NCI-H1417 treated with DMSO at 0.1 percent for 48 hours (cell line): Measurements from ENCODE around the gene NDC80.
"Not testable (repeated sequence)": the region's sequence is repeated elsewhere in the genome, so short reads cannot be mapped to it uniquely, and the experiment has no call there.

Source experiments
- DNase-seq: peaks from one replicate; lab custom pipeline; 2025; lab: John Stamatoyannopoulos, UW

The NDC80 gene

DNA sequence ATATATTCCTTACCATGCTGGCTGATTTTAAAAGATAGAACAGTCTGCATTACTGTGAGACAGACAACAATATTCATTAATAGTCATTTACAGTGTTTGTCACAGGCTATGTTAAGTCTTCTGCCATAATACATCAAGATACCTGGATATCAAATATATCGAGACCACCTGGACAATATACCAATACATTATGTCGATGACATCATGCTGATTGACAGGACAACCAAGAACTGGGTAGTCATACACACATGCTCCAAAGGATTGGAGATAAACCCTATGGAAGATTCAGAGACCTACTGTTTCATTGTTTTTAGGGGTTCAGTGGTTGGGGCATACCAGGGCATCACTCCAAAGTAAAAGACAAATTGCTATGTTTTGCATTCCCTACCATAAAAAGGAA, 57.6 kb downstream of the NDC80 start:
- DNase-seq, result no peak

- DNase-seq, result no peak
Observed at GRCh38 chr18:2635586-2635985, 64.2 kb downstream of the NDC80 start.

- no peak for DNase-seq
Observed at GRCh38 chr18:2636126-2636631, 64.8 kb downstream of the NDC80 start.

GRCh38 chr18:2641638-2642037, 70.3 kb downstream of the NDC80 start:
- no peak for DNase-seq

- no peak for DNase-seq
Observed at GRCh38 chr18:2642771-2643170, 71.4 kb downstream of the NDC80 start.

GRCh38 chr18:2644535-2644934, 73.2 kb downstream of the NDC80 start:
- no peak for DNase-seq

DNA sequence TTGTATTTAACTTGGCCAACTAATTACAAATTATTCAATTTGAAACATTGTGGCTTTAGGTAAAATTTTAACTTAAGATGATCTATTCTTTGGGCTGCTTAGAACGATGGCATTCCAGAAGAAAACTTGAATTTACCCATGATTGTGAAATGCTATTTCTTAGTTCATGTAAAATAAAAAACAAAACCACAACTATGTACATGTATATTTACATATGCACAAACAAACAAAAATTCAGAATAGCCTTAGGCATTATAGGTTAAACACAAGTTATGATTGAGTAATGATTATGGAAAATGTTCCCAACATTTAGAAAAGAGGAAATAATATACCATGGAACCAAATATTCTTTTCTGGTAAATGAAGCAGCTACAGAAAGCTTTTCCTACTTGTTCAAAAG, 80.6 kb downstream of the NDC80 start:
- no peak for DNase-seq

GRCh38 chr18:2653467-2653866, 82.1 kb downstream of the NDC80 start:
- DNase-seq, result no peak

GRCh38 chr18:2654169-2654927, 83.0 kb downstream of the NDC80 start:
- DNase-seq, result no peak

GRCh38 chr18:2654928-2655177, 83.5 kb downstream of the NDC80 start:
- DNase-seq, result peak; percentile 30

DNA sequence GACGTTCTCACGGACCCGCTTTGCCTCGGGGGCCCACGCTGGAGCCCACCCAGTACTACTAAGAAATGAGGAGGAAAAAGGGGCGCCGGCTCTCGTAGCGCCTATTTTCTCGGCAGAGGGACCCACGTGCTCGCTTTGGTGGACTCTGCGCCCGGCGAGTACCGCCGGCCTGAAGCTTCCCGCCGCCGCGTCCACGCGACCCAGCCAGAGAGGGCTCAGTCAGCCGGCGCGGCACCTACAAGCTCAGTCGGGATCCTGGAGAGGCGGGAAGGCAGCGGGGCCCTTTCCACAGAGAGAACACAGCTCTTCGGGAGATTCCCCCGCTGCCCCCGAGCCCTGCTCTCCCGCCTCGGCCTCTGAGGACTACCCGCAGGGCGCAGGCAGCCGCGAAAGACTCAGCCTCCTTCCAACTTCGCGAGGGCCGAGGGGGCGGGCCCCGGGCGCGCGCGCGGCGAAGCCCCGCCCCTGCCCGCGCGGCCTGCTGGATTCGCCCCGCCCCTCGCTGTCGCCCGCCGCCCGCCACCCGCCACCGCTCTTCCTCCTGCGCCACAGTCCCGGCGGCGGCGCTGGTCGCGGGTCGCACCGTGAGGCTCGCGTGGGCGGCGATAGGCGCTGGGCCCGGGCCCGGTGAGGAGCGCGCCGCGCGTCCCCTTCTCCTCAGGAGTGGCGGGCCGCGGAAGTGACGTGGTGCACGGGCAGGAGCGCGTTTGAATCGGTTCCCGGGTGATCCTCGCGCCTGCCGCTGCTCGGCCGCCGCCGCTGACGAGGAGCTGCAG, 84.0 kb downstream of the NDC80 start, which contains the start of gene SMCHD1:
TSS of gene SMCHD1 (plus strand) at position 549 of the 776 bp plus-strand sequence. CDS start 350 bp downstream, outside the sequence.
- peak; percentile 74 for DNase-seq

- no peak for DNase-seq
Observed at GRCh38 chr18:2655954-2656236, 84.5 kb downstream of the NDC80 start.

DNA sequence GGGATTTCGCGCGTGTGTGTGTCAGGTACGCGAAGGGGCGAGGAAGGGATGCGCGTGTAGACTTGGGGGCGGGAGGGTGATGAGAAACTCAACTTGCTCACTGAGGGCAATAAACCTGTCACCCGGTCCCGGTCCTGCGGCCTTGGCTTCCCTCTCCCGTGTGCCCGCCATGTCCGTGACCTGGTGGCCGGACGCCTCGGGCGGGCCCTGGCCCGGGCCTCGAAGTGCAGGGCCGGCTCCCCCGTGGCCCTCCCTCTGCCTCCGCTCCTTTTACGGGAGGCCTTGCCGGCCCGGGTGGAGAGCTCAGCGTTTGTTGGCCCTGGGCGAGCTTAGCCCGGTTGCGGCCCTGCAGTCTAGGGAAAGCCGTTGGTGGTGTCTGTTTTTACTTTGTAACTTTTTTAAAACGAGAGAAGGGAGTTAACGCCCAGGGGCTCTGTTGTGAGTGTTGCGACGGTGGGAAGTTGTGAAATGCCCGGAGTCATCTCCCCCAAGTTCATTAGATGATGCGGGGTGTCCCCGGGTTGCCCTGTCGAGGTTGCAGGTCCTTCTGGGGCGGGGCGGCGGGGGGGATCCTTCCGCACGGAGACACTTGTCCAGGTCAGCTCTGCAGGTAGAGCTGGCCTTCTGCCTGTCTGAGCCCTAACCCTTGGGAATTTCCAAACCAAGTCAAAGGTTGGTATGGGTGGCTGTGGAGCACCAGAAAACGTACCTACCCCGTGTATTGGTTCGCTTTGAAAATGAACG, 85.1 kb downstream of the NDC80 start:
- no peak for DNase-seq

DNA sequence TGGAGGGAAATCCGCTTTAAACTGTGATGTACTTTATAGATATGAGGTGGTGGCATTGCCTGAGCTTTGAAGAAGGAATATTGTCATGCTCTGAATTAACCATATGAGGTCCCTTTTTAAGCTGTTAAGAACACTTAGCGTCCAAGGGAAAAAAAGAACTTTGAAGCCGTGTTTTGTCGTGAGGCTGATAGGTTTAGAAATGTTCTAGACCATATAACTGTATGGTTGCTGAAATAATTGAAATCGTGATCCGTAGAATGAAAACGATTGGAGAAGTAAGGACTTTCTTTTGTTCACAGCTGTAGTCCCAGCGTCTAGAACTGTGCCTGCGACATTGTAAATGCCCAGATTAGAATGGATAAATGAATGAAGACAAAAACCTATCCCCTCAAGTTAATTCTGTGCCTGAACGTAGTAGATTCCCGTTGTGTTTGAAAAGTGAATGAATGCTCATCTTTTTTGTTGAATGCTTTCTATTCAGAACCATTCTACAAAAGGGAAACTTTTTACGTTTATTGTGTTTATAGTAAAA, 85.7 kb downstream of the NDC80 start:
- no peak for DNase-seq

DNA sequence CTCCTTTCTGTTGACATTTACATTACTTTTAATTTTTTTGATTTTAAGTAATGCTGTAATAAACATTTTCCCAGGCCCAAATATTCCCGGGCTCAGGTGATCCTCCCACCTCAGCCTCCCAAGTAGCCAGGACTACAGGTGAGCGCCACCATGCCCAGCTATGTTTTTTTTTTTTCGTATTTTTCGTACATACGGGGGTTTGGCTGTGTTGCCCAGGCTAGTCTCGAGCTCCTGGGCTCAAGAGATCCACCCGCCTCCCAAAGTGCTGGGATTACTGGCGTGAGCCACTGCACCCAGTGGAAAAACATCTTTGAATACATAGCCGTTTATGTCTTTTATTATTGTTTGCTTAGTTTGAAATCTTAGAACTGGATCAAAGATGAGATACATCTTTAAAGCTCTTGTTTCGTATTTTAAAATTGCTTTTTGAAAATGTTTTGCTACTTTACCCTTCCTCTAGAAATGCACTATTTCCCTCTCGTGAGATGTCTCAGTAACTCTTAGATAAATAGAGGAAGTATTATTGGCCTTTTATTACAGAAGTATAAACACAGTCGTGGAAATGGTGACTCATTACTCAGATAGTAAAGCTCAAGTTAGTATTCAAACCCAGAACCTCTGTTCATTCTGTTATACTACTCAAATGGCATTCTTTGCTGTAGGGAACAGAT, 86.6 kb downstream of the NDC80 start:
- DNase-seq, result no peak

DNA sequence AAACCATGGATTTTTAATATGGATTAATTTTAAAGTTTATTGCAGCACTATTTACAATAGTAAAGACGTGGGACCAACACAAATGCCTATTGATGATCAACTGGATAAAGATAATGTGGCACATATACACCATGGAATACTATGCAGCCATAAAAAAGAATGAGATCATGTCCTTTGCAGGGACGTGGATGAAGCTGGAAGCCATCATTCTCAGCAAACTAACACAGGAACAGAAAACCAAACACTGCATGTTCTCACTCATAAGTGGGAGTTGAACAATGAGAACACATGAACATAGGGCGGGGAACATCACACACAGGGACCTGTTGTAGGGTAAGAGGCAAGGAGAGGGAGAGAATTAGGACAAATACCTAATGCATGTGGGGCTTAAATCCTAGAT, 89.5 kb downstream of the NDC80 start:
- not testable (repeated sequence) for DNase-seq

DNA sequence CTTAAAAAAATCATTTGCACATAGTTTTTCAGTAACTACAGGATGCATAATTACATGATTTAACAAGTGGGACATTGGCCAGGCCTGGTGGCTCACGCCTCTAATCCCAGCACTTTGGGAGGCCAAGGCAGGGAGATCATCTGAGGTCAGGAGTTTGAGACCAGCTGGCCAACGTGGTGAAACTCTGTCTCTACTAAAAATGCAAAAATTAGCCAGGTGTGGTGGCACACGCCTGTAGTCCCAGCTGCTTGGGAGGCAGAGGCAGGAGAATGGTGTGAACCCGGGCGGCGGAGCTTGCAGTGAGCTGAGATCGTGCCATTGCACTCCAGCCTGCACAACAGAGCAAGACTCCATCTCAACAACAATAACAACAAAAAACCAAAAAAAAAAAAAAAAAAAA, 90.9 kb downstream of the NDC80 start:
- DNase-seq, result not testable (repeated sequence)

GRCh38 chr18:2662990-2663389, 91.6 kb downstream of the NDC80 start:
- DNase-seq, result no peak
